Aorta (tissue), 5 donors: ENCODE results near the gene MPZL1. TPM values are rescaled to one million over a fixed set of nuclear protein-coding genes. Genes with fewer than 3 reads are reported as not detected.
A peak's percentile ranks its signal among the peaks of the same experiment; 100 is the strongest.

Experiments used
- ATAC-seq: fragments of 200-7000 bp; cut with Tn5 transposase; one replicate; pipeline ENCODE4 v1.9.1; 2022; ENCODE audit warnings: moderate library complexity; ENCODE audit not compliant: low FRiP score
- DNase-seq, 2 donors: peaks; one replicate each; pipeline ENCODE4 v3.0.0-alpha.2; 2020
- H3K27ac ChIP-seq, 2 donors: one replicate each; pipeline ENCODE4 v1.5.1; 2013; ENCODE audit warnings: low read length in 2 of 2, mild to moderate bottlenecking in 2 of 2, moderate library complexity in 2 of 2, control low read depth in 1 of 2, inconsistent platforms in 1 of 2, low read depth in 1 of 2
- H3K27me3 ChIP-seq, 2 donors: one replicate each; pipeline ENCODE4 v1.6.1; 2013; ENCODE audit warnings: control low read depth in 1 of 2, low read length in 1 of 2, mild to moderate bottlenecking in 1 of 2, moderate library complexity in 1 of 2; ENCODE audit not compliant: insufficient read depth in 2 of 2, control insufficient read depth in 1 of 2
- H3K36me3 ChIP-seq, 2 donors: one replicate each; pipeline ENCODE4 v1.6.1; 2013; ENCODE audit warnings: control low read depth in 1 of 2, low read length in 1 of 2, mild to moderate bottlenecking in 1 of 2; ENCODE audit not compliant: insufficient read depth in 2 of 2, control insufficient read depth in 1 of 2
- H3K4me1 ChIP-seq, 2 donors: one replicate each; pipeline ENCODE4 v1.6.1; 2013; ENCODE audit warnings: low read length in 2 of 2, control low read depth in 1 of 2, mild to moderate bottlenecking in 1 of 2, moderate library complexity in 1 of 2; ENCODE audit not compliant: insufficient read depth in 2 of 2, control insufficient read depth in 1 of 2
- H3K4me3 ChIP-seq, 2 donors: one replicate each; pipeline ENCODE4 v1.5.1; 2013; ENCODE audit warnings: low read length in 2 of 2, control low read depth in 1 of 2, mild to moderate bottlenecking in 1 of 2
- H3K9me3 ChIP-seq: one replicate; pipeline ENCODE4 v1.6.1; 2013; ENCODE audit warnings: mild to moderate bottlenecking, low read length; ENCODE audit not compliant: control insufficient read depth
- WGBS, 2 donors: extraction: QIAGEN DNeasy Blood & Tissue Kit; methylation state at CpG; one replicate each; pipeline ENCODE4 v1.1.7; 2013; 5-methylcytosine and 5-hydroxymethylcytosine counted together
- intact Hi-C, 2 donors: fragments of 100-400 bp; cut with DNase I; formaldehyde crosslinking; loops; one replicate each; pipeline versions ENCODE4 v1.14.2 to v1.15.0; 2022
- polyA plus RNA-seq, 2 donors: library from polyadenylated mRNA; stranded (reverse); fragments of 200-250 nt; gene quantifications; one replicate each; pipeline ENCODE4 v1.2.3, GENCODE V29; 2013
- total RNA-seq, 2 donors: library from RNA; stranded (reverse); fragmentation: NEBNext Ultra II Directional; extraction: Animal tissue kit (Norgen Biotek cat#: 25700); gene quantifications; one replicate each; pipeline ENCODE4 v1.2.1, GENCODE V29; 2021
- donor health status: healthy with polysubstance abuse.
- donor health status: Bipolar disorder and iron deficiency.
- donor health status: DM: no; HTN: no; CAD: no.
- donor health status: DM: no; HTN: no; CAD: no.
- donor health status: DM: yes; HTN: yes; CAD: no.

MPZL1 gene
- total and polyA plus RNA-seq, 4 donors, result 21.7 to 148 (median 79.9) TPM

DNA sequence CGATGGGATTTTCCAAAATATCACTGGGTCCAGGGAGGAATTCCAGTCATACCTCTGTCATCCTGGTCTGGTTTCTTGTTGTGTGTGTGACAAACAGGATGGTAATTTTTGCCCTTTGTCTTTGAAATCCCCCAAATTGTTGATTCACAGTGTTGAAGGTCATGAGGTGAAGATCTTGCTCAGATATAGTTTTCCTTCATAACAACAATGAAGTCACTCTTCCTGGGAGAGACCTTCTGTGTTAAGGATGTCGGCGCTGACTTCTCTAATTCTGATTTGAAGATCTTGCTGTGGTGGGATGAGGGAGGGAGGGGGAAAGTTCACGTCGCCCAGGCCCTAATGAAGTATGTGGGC is 32.2 kb upstream of the MPZL1 start:
- ATAC-seq, result no peak
- H3K4me3 ChIP-seq, result no peak overlapping the region
- 73 to 78% methylated on average over 5 of the region's 5 CpGs for WGBS, 2 donors

DNA sequence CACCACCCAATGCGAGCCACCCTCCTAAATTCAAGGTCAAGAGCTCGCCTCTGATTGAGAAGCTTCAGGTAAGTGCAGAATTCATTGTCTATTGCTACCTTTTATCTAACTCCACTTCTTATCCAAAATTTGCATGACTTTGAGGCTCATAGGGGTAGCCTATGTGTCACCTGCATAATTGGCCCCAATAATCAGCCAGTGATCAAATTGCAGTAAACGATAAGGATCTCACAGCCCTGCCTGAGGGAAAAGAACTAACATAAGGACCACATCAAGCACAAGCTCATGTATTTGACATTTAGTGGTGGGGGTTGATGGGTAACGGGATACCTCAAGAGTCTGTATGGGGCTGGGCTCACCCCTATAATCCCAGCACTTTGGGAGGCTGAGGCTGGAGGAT is 31.7 kb upstream of the MPZL1 start:
- DNase-seq (no peak), ATAC-seq (no peak)
- H3K27ac ChIP-seq, result no peak overlapping the region
- no peak overlapping the region for H3K4me3 ChIP-seq
- no peaks in the 10 kb centered on the region for H3K9me3 ChIP-seq
- 90 to 91% methylated on average over 4 of the region's 4 CpGs for WGBS, 2 donors
- H3K4me1 ChIP-seq, result no peaks in the 10 kb centered on the region
- no peaks in the 10 kb centered on the region for H3K27me3 ChIP-seq
- no peaks in the 10 kb centered on the region for H3K36me3 ChIP-seq
- intact Hi-C loops, result no loop called here

More for the DNA sequence above, 32.2 kb upstream of the MPZL1 start:
- H3K27me3 ChIP-seq, result no peaks in the 10 kb centered on the region
- intact Hi-C loops, result loop anchor here (5.0 kb wide), 1 partner anchor 132 kb away; no protein-coding TSS in a partner anchor
- no peak overlapping the region for H3K27ac ChIP-seq
- no peaks in the 10 kb centered on the region for H3K36me3 ChIP-seq
- no peaks in the 10 kb centered on the region for H3K4me1 ChIP-seq
- H3K9me3 ChIP-seq, result no peaks in the 10 kb centered on the region
- no peak for DNase-seq

DNA sequence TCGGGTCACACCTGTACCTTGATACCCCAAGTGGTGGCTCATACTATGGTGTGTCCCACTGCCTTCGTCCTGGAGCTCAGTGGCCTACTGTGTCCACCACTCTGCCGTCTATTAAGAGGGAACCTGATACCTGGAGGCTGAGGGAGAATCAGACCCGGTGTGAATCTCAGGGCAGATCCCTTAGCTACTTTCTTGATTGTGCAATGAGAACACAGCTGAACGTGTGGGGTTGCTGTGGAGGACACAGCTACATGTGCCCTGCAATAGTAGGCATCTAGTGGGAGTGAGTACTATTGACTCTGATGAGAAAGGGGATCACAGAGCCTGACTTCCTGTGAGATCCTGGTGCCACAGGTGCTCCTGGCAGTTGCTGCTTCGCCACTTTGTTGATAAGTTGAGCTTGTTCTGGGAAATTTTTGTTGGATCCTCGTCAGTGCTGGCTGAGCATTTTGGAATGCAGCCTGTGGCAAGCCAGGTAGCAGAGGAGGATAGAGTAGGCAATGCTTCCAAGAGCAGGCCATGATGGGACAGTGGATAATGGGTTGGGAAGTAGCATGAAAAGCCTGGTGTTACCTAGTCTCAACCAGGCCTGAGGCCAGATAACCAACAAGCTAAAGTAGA is 28.2 kb upstream of the MPZL1 start:
- no peak for ATAC-seq
- WGBS, 2 donors, result 80 to 83% methylated on average over 7 of the region's 7 CpGs
- Histone ChIP-seq H3K36me3 (no peaks in the 10 kb centered on the region), H3K4me3 (no peak overlapping the region), H3K27ac (no peak overlapping the region), H3K9me3 (no peaks in the 10 kb centered on the region), H3K27me3 (no peaks in the 10 kb centered on the region), H3K4me1 (peaks cover 0 to 4% of the 10 kb centered on the region in 2 donors)
- DNase-seq, result no peak
- intact Hi-C loops, result no loop called here

DNA sequence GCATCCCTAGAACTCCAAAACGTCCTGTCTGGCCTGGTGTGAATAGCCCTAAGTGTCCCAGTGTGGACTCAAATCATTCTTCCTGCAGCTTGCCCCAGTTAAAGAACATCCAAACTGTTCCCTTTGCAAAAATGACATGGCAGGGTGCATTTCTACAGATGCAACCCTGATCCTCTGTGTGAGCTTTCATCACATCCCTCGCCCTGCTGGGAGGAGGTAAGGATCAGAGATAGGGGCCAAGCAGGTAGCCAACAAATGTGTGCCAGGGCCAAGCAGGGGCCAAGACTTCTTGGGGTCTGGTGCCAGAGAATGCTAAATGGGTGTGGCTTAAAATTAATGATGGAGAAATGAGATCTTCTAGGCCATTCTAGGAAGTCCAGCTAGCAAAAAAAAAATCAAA is 27.1 kb upstream of the MPZL1 start:
- H3K27me3 ChIP-seq, result no peaks in the 10 kb centered on the region
- DNase-seq (no peak), ATAC-seq (no peak)
- H3K9me3 ChIP-seq, result no peaks in the 10 kb centered on the region
- H3K27ac ChIP-seq, result no peak overlapping the region
- intact Hi-C loops, result no loop called here
- no peaks in the 10 kb centered on the region for H3K36me3 ChIP-seq
- WGBS, 2 donors, result 35 to 52% methylated on average over 2 of the region's 2 CpGs
- peaks cover 0 to 4% of the 10 kb centered on the region in 2 donors for H3K4me1 ChIP-seq
- H3K4me3 ChIP-seq, result no peak overlapping the region

DNA sequence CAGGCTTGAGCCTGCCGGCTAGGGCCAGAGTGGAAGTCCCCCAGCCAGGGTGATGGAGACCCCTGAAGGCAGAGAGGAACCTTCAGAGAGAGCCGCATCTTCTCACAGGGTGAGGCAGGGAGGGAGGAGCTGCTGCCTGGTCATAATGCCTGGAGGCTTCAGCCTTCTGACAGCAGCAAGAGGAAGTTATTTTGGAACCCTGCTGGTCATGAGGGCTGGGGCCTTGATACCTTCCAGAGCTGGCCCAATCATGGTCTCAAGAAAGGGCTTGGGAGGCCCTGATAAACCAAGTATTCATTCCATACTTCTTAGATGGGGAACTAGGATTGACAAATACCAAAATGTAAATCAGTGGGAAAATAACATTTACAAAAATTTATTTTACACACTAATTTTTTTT is 26.6 kb upstream of the MPZL1 start:
- H3K36me3 ChIP-seq, result no peaks in the 10 kb centered on the region
- DNase-seq, result no peak
- no peaks in the 10 kb centered on the region for H3K27me3 ChIP-seq
- ATAC-seq, result no peak
- H3K27ac ChIP-seq, result no peak overlapping the region
- intact Hi-C loops, result no loop called here
- 83% methylated on average over 2 of the region's 2 CpGs for WGBS, 2 donors
- H3K4me3 ChIP-seq, result no peak overlapping the region
- no peaks in the 10 kb centered on the region for H3K9me3 ChIP-seq
- peaks cover 0 to 4% of the 10 kb centered on the region in 2 donors for H3K4me1 ChIP-seq

DNA sequence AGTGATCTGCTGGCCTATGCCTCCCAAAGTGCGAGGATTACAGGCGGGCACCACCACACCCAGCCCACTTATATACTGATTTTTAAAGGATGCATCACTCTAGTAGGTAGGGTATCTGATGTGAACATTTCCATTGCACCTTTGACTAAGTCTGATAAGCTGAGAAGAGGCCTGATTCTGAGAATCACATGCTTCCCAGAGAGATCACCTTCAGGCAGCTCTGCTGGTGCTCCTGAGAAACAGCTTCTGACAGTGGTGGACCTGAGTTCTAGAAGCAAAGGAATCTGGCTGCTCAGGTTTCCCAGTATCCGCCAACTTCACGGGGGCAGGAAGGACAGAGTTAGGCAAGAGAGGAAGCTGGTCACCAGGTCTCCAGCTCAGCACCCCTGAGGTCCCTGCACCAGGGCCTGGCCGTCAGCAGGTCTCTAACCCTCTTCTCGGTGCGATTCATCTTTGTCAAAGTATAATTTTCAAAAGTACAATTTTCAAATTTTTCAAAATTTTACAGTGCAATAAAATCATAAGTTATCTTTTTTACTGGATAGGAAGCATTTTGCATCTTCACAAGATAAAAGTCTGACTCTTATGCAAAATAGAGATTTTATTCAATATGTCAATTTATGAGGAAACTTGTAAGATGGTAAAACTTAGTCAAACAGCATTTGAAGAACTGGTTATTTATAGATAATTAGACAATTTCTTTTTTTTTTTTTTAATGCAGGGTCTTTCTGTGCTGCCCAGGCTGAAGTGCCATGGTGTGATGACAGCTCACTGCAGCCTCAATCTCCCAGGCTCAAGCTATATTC is 25.8 kb upstream of the MPZL1 start:
- no peaks in the 10 kb centered on the region for H3K36me3 ChIP-seq
- no peak overlapping the region for H3K4me3 ChIP-seq
- 92 to 94% methylated on average over 7 of the region's 7 CpGs for WGBS, 2 donors
- H3K27ac ChIP-seq, result no peak overlapping the region
- intact Hi-C loops, result no loop called here
- peaks cover 3 to 4% of the 10 kb centered on the region in 2 donors for H3K4me1 ChIP-seq
- ATAC-seq, result no peak
- H3K9me3 ChIP-seq, result no peaks in the 10 kb centered on the region
- no peaks in the 10 kb centered on the region for H3K27me3 ChIP-seq
- DNase-seq, result no peak

DNA sequence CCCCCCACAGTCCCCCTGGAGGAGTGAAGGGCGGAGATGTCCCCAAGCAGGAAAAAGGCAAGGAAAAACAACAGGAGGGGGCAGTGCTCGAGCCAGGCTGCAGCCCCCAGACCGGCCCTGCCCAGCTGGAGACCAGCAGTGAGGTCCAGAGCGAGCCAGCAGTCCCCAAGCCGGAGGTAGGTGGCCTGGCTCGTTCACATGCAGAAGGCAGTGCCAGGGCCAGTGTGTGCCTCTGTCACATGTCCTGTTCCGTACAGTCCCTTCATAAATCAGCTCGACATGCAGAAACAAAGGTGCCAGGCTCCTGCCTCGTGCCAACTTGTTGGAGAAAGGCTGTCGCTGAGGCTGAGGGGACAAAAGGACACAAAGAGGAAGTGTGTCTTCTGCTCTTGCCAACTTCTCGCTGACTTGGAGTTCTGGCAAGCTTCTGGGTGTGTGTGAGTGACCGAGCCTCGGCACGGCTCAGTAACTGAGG is 24.1 kb upstream of the MPZL1 start:
- Histone ChIP-seq H3K4me3 (no peak overlapping the region), H3K9me3 (no peaks in the 10 kb centered on the region), H3K4me1 (peaks cover 4% of the 10 kb centered on the region in 2 donors), H3K27me3 (no peaks in the 10 kb centered on the region), H3K27ac (peak overlapping the region in 1 of 2 donors; percentile 42), H3K36me3 (no peaks in the 10 kb centered on the region)
- 7 to 9% methylated on average over 14 of the region's 14 CpGs for WGBS, 2 donors
- ATAC-seq, result peak; percentile 78
- peak in 1 of 2 donors; percentile 82 for DNase-seq
- intact Hi-C loops, result no loop called here

DNA sequence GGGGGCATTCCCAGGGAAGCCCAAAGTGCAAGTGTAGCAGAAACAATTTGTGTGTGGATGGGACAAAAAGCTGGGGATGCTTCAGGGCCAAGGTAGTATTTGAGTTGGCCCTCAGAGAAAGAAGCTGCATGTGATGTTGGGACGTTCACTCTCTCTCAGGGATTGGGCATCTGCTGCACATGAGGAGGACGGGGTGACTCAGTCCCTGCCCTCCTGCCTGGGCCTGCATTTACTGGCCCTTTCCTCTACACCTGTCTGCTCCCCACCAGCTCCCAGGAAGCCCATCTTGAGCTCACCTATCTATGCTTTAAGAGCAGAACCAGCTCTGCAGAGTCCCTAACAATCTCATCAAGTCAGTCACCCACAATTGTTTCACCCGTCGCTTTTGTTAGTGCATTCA is 23.5 kb upstream of the MPZL1 start:
- Histone ChIP-seq H3K36me3 (no peaks in the 10 kb centered on the region), H3K4me1 (peaks cover 4% of the 10 kb centered on the region in 2 donors), H3K4me3 (no peak overlapping the region), H3K27me3 (no peaks in the 10 kb centered on the region), H3K27ac (no peak overlapping the region), H3K9me3 (no peaks in the 10 kb centered on the region)
- ATAC-seq (peak; percentile 39), DNase-seq (no peak)
- intact Hi-C loops, result no loop called here
- 55 to 62% methylated on average over 3 to 4 of the region's 4 CpGs for WGBS, 2 donors

DNA sequence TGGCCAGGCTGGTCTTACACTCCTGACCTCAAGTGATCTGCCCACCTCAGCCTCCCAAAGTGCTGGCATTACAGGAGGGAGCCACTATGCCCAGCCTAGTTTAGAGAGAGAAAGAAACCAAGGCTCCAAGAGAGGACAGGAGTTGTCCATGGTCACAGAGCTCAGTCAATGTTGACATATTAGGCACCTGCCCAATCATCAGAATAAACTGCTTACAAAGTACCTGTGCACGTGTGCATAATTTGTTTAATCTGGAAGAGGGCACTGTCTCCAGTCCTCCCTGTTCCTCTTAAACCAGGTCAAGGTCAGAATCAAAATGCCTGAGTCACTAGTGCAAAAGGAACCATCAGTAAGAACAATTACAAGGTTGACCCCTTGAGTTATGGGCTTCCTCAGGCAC is 20.3 kb upstream of the MPZL1 start:
- DNase-seq (no peak), ATAC-seq (no peak)
- peaks cover 4% of the 10 kb centered on the region in 2 donors for H3K4me1 ChIP-seq
- H3K36me3 ChIP-seq, result no peaks in the 10 kb centered on the region
- H3K9me3 ChIP-seq, result no peaks in the 10 kb centered on the region
- no peak overlapping the region for H3K27ac ChIP-seq
- no peaks in the 10 kb centered on the region for H3K27me3 ChIP-seq
- H3K4me3 ChIP-seq, result no peak overlapping the region
- intact Hi-C loops, result no loop called here
- 83 to 87% methylated on average over 1 of the region's 1 CpG for WGBS, 2 donors
